Fibroblast of skin of left quadriceps (primary cell): Measurements from ENCODE around the gene WDR6.

Source experiments
- DNase-seq, 2 experiments: peaks; one replicate each; pipeline ENCODE4 v3.0.0-alpha.2; 2013; ENCODE audit warnings: low read depth in 2 of 2

The WDR6 gene

GRCh38 chr3:49013738-49014660 is 6.8 kb downstream of the WDR6 start:
- DNase-seq: no peak

DNA sequence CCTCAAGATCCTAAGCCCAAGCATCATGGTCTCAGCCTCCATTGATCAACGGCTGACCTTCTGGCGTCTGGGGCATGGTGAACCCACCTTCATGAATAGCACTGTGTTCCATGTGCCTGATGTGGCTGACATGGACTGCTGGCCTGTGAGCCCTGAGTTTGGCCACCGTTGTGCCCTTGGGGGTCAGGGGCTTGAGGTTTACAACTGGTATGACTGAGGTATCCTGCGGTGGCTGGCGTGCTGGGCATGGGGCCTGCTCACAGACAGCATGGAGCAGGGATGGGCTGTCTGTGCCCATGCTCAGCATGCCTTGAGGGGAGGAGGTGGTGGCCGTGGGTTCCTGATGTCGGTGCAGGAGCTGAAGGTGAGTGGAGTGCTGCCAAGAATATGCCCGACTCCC is 7.9 kb downstream of the WDR6 start:
- DNase-seq: no peak

GRCh38 chr3:49015765-49016164 is 8.6 kb downstream of the WDR6 start:
- DNase-seq: no peak

DNA sequence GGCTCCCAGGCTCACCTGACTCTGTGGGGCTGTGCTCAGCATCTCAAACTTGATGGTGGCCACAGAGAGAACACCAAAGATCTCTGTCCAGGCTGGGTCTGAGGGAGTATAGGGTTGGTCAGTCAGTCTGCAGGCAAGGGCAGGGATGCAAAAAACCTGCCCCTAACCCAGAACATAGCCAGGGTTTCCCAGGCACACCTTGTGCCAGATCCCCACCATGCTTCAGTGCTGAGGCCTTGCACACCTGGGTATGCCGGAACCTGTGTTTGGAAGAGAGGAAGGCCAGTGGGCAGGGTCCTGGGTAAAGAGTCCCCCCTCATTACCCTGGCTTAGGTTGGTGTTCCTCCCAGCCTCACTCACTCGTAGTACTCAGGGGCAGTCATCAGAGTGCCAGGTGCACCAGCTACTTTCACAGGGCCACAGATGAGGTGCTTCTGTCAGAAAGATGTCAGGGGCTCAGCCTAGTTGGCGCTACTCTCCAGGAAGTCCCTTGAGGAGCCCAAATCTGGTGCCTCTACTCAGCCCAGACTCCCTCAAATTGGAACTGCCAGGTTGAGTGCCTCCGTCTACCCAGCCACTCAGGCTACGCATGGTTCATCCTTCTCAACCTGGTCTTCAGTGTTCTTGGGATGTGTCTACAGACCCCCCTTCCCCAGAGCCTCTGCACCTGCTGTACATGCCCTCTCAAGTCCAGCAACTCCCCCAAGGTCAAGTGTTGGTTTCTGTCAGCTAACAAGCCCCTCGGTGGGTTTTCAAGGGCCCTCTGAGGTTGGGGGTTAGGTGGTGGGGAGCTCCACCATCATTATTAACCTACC is 9.4 kb downstream of the WDR6 start:
- DNase-seq: no peak

GRCh38 chr3:49017229-49017970 is 10.2 kb downstream of the WDR6 start:
- DNase-seq: no peak

GRCh38 chr3:49017971-49018706 is 10.9 kb downstream of the WDR6 start, which contains the start of gene DALRD3:
DALRD3 (minus strand) TSS chr3:49018580; CDS start chr3:49018564, 16 bp downstream.
- no peak for DNase-seq

GRCh38 chr3:49018707-49019006 is 11.5 kb downstream of the WDR6 start:
- no peak for DNase-seq

GRCh38 chr3:49019941-49020329 is 12.7 kb downstream of the WDR6 start:
- DNase-seq: no peak

- no peak for DNase-seq
Measured at GRCh38 chr3:49020330-49021212, 13.4 kb downstream of the WDR6 start.

DNA sequence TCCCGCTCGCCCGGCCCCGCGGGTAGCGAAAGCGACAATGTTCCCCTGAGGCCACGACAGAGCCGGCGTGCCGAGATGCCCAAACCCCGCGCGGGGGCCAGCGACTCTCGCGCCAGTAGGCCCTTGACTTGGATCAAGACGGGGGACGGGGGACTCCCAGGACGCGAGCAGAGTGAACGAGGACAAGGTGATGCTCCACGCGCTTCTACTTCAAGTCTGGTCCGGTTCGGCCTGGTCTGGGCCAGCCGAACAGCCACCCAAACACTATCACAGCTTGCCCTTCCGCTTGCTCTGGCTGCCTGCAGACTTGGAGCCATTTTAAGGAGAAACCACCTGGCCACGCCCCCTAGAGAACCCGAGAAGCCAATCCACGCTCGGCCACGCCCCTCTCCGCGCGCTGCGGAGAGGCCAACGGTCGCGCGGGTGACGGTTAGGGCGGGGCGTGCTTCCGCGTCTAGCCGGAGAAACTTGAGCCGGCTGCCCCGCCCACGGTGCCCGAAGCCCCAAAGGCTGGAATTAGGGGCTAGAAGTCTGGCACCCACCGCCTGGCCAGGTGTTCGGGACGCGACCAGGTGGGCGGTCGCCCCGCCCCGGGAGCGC is 14.1 kb downstream of the WDR6 start:
- DNase-seq: peak; percentile 94 to 95

- peak; percentile 69 to 76 for DNase-seq
Measured at GRCh38 chr3:49021813-49022687, 14.9 kb downstream of the WDR6 start, which contains the start of gene NDUFAF3. NDUFAF3 (plus strand) TSS chr3:49022121; CDS start chr3:49022145, 24 bp downstream.

GRCh38 chr3:49022688-49023171 is 15.5 kb downstream of the WDR6 start:
- no peak for DNase-seq

DNA sequence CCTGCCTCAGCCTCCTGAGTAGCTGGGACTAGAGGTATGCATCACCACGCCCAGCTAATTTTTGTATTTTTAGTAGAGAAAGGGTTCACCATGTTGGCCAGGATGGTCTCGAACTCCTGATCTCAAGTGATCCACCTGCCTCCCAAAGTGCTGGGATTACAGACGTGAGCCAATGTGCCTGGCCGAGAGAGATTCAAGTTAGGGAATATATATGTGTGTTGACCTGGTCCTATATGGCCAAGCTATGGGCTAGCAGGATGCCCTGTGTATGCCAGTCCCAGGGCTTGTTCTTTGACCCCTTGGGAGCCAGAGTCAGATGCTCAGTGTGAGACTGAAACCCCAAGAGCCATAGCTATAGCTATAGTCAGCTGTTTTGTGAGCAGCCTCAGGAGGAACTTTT is 16.6 kb downstream of the WDR6 start:
- DNase-seq: no peak

DNA sequence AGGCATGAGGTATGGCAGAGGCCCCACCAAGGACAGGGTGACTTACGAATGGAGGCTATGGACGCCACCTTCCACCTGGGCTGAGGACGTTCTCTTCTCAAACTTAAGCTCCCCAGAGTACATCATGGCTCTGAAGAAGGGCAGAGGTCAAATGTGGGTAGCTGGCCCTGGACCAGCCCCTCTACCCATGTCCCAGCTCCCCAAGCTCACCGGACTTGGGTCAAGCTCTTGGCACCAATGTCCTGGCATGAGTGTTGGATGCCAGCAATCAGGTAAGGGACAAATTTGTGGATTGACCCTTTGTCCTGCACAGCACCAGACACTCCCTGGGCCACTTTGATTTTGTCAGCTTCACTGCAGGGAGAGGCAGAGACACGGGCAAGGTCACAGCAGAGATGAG is 17.3 kb downstream of the WDR6 start:
- DNase-seq: no peak

DNA sequence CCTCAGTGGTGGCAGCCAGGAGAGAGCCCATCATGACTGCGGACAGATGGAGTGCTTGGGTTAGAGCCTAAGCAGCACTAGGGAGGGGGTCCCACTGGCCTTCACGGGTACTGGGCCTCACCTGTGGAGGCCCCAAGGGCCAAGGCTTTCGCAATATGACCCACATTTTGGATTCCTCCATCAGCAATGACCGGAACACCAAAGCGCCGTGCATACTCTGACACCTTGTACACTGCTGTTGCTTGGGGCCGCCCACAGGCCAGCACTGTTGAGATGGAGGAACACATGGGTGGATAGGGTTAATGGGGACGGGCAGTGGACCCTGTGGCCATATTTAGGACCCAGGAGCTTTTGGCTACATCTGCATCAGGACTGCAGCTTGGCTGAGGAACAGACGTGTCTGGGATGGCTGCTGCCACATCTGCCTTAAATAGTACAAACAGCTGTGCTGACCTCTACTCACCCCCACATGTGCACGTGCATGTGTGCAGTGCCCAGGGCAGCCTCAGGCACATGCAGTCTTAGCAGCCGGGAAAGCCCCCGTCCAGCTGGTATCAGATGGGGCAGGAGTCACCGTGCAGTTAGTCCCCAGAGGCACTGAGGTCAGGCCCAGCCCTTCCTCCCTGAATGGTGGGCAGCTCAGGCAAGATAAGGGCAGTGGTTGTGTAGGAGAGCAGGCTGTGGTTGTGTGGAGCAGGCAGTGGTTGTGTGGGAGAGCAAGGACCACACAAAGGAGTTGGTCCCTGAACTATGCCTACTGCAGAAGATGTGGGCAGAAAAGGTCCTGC is 18.0 kb downstream of the WDR6 start:
- DNase-seq: no peak

DNA sequence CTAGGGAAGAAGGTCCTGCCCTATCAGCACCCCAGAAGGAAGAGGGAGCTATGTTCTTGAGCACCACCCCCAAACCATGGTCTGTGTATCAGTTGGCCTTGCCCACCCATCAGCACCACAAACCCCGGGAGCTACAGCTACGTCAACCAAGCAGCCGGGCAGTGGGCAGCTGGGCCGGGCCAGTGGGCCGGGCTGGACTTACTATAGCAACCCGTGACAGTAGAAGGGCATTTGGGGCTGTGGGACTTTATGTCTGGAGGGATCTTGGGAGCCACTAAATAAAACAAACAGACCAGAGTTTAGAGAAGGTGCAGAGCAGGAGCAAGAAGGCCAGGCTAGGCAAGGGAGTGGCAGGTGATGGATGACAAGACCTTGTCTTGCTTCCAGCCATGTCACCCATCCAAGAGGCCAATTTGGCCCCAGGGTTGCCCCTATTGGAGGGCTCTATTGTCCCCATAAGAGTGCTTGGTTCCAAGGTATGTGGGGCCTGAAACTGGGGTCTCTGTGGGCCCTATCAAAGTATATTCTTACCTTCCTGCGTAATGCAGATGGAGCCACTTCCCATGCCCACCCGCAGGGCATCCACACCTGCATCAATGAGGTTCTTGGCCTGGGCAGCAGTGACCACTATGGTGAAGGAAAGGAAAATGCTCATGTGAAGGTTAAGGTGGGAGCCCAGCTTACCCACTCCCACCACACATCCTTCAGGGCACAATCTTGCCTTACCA is 18.8 kb downstream of the WDR6 start:
- no peak for DNase-seq

DNA sequence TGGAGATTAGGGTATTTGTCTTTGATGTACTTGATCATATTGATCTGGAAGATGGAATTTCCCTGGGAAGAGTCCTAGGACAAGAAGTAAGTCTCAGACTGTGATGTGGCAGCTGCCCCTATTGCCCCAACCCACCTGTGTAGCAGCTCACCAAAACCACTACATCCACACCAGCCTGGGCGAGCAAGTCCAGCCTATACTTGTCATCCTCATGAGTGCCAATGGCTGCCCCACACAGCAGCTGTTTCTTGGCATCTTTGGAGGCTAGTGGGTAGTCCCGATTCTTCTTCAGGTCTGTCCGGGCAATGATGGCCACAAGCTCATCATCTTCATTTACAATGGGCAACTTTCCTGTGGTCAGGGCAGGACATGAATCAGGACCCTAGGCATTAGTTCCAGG is 19.3 kb downstream of the WDR6 start:
- no peak for DNase-seq
